ENCODE measurements around the gene CEMIP.

- no peak for TF ChIP-seq CTCF (IDR thresholded peaks at IDR 0.05; ENCODE audit: poor library complexity)
- no peak for TF ChIP-seq EZH2 (IDR thresholded peaks at IDR 0.05; ENCODE audit: borderline replicate concordance)
- TF ChIP-seq EZH2phosphoT487 (IDR thresholded peaks at IDR 0.05; ENCODE audit: low read depth, severe bottlenecking, unreplicated experiment): no peak
These were observed 2.0 kb upstream of the CEMIP start for GRCh38 chr15:80777137-80777536.
